Brain microvascular endothelial cell (primary cell): ENCODE results near the gene RAB4B.
"Not testable (repeated sequence)": the region's sequence is repeated elsewhere in the genome, so short reads cannot be mapped to it uniquely, and the experiment has no call there.

Experiments
- DNase-seq: peaks from one replicate; pipeline ENCODE4 v3.0.0-alpha.2; 2020
- H3K27ac ChIP-seq: fragments of 250-450 bp; sonication (Bioruptor Pico); 2 replicates; pipeline ENCODE4 v1.5.1; 2020; ENCODE audit warnings: mild to moderate bottlenecking, moderate library complexity
- H3K27me3 ChIP-seq: fragments of 250-450 bp; sonication (Bioruptor Pico); replicated peaks from 2 replicates; pipeline ENCODE4 v1.5.1; 2020; ENCODE audit warnings: mild to moderate bottlenecking
- H3K36me3 ChIP-seq: fragments of 250-450 bp; sonication (Bioruptor Pico); replicated peaks from 2 replicates; pipeline ENCODE4 v1.5.1; 2020; ENCODE audit warnings: mild to moderate bottlenecking
- H3K4me3 ChIP-seq: 2 replicates; pipeline ENCODE4 v1.5.1; 2011; ENCODE audit warnings: low read depth, mild to moderate bottlenecking, control low read depth, low read length, moderate library complexity
- in situ Hi-C: cut with HindIII; loops from 2 replicates; pipeline ENCODE4 v1.10.0; 2017; ENCODE audit warnings: low sequenced_read_pairs, low pct_ligation_motif_present
- TF ChIP-seq, protein P1 (sequence below): IDR thresholded peaks from 2 replicates; pipeline ENCODE4 v1.5.1; 2011; ENCODE audit warnings: low read depth, mild to moderate bottlenecking, moderate library complexity, low read length, control low read depth, inconsistent platforms; ENCODE audit errors: missing control alignments

The RAB4B gene

DNA sequence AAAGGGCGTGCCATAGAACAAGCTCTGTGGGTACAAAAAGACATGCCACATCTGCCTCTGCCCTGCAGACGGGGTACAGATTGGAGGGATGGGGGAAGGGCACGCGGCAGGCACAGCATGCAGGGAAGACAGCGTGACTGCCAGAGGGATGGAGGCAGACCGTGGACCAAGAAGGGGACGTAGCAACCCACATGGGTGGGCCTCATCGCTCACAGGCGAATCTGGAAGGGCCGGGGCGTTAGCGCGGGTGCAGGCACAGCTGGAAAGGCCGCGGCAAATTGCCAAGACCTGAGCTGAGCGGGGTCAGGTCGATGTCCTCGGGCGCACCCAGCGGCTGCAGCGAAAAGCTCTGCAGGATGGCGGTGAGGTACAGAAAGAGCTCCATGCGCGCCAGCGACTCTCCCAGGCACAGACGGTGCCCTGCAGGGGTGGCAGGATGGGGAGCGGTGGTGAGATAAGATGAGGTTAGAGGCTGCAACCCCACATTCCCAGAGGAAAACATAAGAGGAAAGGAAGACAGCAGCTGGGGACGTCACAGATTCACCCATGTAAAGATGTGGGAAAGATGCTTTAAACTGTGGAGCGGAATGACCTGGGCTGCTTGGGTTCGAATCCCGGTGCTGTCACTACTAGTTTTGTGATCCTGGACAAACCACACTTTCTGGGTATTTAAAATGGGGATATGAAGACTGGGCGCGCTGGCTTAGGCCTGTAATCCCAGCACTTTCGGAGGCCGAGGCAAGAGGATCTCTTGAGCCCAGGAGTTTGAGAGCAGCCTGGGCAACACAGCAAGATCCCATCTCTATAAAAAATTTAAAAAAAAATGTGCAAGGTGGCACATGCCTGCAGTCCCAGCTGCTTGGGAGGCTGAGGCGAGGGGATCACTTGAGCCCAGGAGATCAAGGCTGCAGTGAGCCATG lies 40.7 kb downstream of the RAB4B start:
- DNase-seq, result peak; percentile 42
- H3K27me3 ChIP-seq, H3K27ac ChIP-seq, H3K36me3 ChIP-seq, in situ Hi-C loops: not testable (repeated sequence)
- peak overlapping the region; percentile 39 for H3K4me3 ChIP-seq
- TF ChIP-seq, protein P1, sequence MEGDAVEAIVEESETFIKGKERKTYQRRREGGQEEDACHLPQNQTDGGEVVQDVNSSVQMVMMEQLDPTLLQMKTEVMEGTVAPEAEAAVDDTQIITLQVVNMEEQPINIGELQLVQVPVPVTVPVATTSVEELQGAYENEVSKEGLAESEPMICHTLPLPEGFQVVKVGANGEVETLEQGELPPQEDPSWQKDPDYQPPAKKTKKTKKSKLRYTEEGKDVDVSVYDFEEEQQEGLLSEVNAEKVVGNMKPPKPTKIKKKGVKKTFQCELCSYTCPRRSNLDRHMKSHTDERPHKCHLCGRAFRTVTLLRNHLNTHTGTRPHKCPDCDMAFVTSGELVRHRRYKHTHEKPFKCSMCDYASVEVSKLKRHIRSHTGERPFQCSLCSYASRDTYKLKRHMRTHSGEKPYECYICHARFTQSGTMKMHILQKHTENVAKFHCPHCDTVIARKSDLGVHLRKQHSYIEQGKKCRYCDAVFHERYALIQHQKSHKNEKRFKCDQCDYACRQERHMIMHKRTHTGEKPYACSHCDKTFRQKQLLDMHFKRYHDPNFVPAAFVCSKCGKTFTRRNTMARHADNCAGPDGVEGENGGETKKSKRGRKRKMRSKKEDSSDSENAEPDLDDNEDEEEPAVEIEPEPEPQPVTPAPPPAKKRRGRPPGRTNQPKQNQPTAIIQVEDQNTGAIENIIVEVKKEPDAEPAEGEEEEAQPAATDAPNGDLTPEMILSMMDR, result peak; percentile 52

DNA sequence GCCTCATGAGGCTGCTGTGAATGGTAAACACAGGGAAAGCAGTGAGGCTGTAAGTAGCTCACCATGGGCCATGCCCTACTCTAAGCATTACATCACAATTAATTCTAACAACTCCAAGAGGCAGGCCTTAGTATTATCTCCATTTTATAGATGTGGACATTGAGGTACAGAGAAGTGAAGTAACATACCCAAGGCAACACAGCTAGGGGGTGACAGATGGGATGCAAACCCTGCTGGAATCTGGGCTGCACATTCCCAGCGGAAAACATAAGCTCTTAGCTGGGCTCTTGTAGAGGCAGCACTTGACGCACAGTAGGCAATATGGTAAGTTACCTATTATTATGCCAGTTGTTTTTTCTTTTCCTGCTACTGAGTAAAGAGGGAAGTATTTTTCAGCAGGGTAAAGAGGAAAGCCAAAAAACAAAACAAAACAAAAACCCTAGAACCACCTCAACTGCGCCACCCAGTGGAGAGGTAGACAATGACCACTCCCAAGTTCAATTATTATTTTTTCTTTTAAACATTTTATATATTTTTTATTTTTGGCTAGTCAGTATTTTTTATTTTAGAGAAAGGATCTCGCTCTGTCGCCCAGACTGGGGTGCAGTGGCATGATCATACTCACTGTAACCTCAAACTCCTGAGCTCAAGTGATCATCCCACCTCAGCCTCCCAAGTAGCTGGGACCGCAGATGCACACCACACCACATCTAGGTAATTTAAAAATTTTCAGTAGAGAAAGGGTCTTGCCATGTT lies 41.6 kb downstream of the RAB4B start:
- TF ChIP-seq, protein P1, result peak; percentile 79
- not testable (repeated sequence) for H3K27ac ChIP-seq

DNA sequence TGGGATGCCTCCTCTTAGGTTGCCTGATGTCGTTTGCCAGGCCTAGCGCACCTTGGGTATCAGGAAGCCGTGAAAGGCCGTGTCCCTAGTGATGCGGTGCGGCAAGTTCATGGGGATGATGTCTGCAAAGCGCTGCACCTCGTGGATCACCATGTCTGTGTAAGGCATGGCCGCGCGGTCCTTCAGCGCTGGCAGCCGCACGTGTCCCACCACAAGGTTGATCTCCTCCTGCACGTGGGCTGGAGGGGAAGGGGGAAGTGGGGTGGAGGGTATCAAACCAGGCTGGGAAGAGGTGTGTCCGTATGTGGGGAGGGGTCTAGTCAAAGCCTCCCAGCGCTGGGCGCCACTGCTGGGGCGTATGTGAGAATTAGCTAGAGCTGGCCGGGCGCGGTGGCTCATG lies 44.1 kb downstream of the RAB4B start:
- Histone ChIP-seq H3K27ac (no peak overlapping the region), H3K27me3 (no peaks in the 10 kb centered on the region), H3K4me3 (no peak overlapping the region), H3K36me3 (no peaks in the 10 kb centered on the region)
- in situ Hi-C loops, result no loop called here
- DNase-seq, result no peak
- TF ChIP-seq, protein P1, result no peak

More for the DNA sequence above, 41.6 kb downstream of the RAB4B start:
- H3K36me3 ChIP-seq, in situ Hi-C loops, H3K27me3 ChIP-seq, DNase-seq, H3K4me3 ChIP-seq: not testable (repeated sequence)

DNA sequence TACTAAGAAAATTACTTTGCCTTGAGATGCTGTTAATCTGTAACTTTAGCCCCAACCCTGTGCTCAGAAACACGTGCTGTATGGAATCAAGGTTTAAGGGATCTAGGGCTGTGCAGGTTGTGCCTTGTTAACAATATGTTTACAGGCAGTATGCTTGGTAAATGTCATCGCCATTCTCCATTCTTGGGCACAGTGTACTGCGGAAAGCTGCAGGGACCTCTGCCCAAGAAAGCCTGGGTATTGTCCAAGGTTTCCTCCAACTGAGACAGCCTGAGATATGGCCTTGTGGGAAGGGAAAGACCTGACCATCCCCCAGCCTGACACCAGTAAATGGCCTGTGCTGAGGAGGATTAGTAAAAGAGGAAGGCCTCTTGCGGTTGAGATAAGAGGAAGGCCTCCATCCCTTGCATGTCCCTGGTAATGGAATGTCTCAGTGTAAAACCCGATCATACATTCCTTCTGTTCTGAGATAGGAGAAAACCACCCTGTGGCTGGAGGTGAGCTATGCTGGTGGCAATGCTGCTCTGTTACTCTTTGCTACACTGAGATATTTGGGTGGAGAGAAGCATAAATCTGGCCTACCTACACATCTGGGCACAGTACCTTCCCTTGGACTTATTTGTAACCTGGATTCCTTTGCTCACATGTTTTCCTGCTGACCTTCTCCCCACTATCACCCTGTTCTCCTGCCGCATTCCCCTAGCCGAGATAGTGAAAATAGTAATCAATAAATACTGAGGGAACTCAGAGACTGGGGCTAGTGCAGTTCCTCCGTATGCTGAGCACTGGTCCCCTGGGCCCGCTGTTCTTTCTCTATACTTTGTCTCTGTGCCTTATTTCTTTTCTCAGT lies 44.9 kb downstream of the RAB4B start:
- H3K27ac ChIP-seq, in situ Hi-C loops, H3K27me3 ChIP-seq, H3K36me3 ChIP-seq, H3K4me3 ChIP-seq: not testable (repeated sequence)
- peak; percentile 42 for DNase-seq

GRCh38 chr19:40824916-40825315 lies 46.9 kb downstream of the RAB4B start:
- not testable (repeated sequence) for DNase-seq

GRCh38 chr19:40825460-40826095 lies 47.5 kb downstream of the RAB4B start:
- H3K27ac ChIP-seq, H3K36me3 ChIP-seq, H3K4me3 ChIP-seq, H3K27me3 ChIP-seq, in situ Hi-C loops, DNase-seq: not testable (repeated sequence)

More at GRCh38 chr19:40824916-40825315, 46.9 kb downstream of the RAB4B start:
- H3K27ac ChIP-seq, H3K36me3 ChIP-seq, H3K4me3 ChIP-seq, in situ Hi-C loops, H3K27me3 ChIP-seq: not testable (repeated sequence)

DNA sequence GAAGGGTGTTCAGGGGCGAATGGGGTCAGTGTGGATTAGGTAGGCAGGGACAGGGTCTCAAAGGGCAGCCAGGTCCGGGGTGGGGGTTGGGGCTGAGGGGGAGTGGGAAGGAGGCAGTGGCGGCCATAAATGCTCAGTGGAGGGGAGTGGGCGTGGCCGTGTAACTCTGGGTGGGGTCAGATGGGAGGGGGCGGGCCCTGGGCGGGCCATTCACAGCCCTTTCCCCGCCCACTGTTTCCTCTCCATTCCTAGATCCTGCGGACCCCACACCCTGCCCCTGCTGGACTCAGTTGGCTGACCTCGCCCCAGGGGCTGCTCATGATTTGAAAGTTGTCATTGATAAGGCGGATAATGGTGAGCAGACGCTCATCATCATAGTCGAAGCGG lies 48.3 kb downstream of the RAB4B start:
- H3K27ac ChIP-seq, H3K4me3 ChIP-seq, DNase-seq, in situ Hi-C loops, H3K36me3 ChIP-seq, H3K27me3 ChIP-seq: not testable (repeated sequence)

GRCh38 chr19:40826699-40827385 lies 48.8 kb downstream of the RAB4B start:
- in situ Hi-C loops, result not testable (repeated sequence)

More at GRCh38 chr19:40826699-40827385, 48.8 kb downstream of the RAB4B start:
- not testable (repeated sequence) for H3K36me3 ChIP-seq, H3K27me3 ChIP-seq, DNase-seq, H3K27ac ChIP-seq, H3K4me3 ChIP-seq
